DOHH2 (cell line): ENCODE measurements around the gene GALNT2.

Source experiments
- EZH2phosphoT487 ChIP-seq: fragments of 200-600 bp; sonication (generic); IDR thresholded peaks from 2 replicates; pipeline ENCODE4 v1.6.1; 2017; ENCODE audit warnings: borderline replicate concordance, mild to moderate bottlenecking, antibody characterized with exemption, low read length, moderate library complexity, mixed read lengths
- TF ChIP-seq, protein P1 (sequence below): fragments of 200-600 bp; sonication (generic); IDR thresholded peaks from one replicate; pipeline ENCODE4 v1.5.1; 2014; ENCODE audit warnings: antibody characterized with exemption, mild to moderate bottlenecking, low read depth, low read length; ENCODE audit not compliant: poor library complexity, severe bottlenecking

DNA sequence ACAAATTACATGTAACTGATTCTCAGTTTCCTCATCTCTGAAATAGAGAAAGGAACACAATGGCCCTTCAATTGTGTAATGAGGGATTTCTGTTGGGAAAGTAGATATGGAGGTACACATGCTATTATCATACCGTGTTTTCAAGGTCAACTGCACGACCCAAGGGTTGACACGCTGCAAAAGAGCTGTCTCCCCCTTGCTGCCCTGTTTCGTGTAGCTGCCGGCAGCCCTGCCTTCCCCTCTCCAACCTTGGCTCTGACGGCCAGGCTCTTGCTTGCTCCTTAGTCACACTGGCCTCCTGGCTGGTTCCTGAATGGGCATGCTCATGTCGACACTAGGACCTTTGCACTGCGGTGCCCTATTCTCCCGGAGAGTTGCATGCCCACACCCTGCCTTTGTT lies 134.4 kb downstream of the GALNT2 start:
- TF ChIP-seq, protein P1, sequence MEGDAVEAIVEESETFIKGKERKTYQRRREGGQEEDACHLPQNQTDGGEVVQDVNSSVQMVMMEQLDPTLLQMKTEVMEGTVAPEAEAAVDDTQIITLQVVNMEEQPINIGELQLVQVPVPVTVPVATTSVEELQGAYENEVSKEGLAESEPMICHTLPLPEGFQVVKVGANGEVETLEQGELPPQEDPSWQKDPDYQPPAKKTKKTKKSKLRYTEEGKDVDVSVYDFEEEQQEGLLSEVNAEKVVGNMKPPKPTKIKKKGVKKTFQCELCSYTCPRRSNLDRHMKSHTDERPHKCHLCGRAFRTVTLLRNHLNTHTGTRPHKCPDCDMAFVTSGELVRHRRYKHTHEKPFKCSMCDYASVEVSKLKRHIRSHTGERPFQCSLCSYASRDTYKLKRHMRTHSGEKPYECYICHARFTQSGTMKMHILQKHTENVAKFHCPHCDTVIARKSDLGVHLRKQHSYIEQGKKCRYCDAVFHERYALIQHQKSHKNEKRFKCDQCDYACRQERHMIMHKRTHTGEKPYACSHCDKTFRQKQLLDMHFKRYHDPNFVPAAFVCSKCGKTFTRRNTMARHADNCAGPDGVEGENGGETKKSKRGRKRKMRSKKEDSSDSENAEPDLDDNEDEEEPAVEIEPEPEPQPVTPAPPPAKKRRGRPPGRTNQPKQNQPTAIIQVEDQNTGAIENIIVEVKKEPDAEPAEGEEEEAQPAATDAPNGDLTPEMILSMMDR = no peak
- no peak for TF ChIP-seq EZH2phosphoT487
